WERI-Rb-1 (cell line): ENCODE results near the gene SLC34A3.

Experiments used
- DNase-seq: peaks from one replicate; pipeline ENCODE4 v3.0.0-alpha.2; 2020
- H3K27ac ChIP-seq: fragments of 250-450 bp; sonication (Bioruptor Pico); 2 replicates; pipeline ENCODE4 v1.5.1; 2020; ENCODE audit warnings: mild to moderate bottlenecking, moderate library complexity
- H3K27me3 ChIP-seq: fragments of 250-450 bp; sonication (Bioruptor Pico); 2 replicates; pipeline ENCODE4 v1.5.1; 2021; ENCODE audit warnings: mild to moderate bottlenecking, low read depth, moderate library complexity; ENCODE audit not compliant: insufficient read depth, severe bottlenecking
- H3K36me3 ChIP-seq: fragments of 250-450 bp; sonication (Bioruptor Pico); 2 replicates; pipeline ENCODE4 v1.5.1; 2020; ENCODE audit warnings: mild to moderate bottlenecking, moderate library complexity
- H3K4me3 ChIP-seq: 2 replicates; pipeline ENCODE4 v1.5.1; 2011; ENCODE audit warnings: low read depth, mild to moderate bottlenecking, control low read depth, low read length
- H3K9me3 ChIP-seq: fragments of 250-450 bp; sonication (Bioruptor Pico); 2 replicates; pipeline ENCODE4 v1.5.1; 2021; ENCODE audit warnings: mild to moderate bottlenecking, moderate library complexity; ENCODE audit not compliant: severe bottlenecking
- CTCF ChIP-seq: IDR thresholded peaks from 2 replicates; pipeline ENCODE4 v1.5.1; 2011; ENCODE audit warnings: low read depth, mild to moderate bottlenecking, control low read depth, inconsistent platforms, low read length

Gene SLC34A3

GRCh38 chr9:137228968-137229896 is 1.5 kb upstream of the SLC34A3 start:
- no peak for TF ChIP-seq CTCF
- no peaks in the 10 kb centered on the region for H3K9me3 ChIP-seq
- no peak overlapping the region for H3K4me3 ChIP-seq
- no peak overlapping the region for H3K27ac ChIP-seq
- no peaks in the 10 kb centered on the region for H3K36me3 ChIP-seq
- DNase-seq = no peak
- no peaks in the 10 kb centered on the region for H3K27me3 ChIP-seq

- Histone ChIP-seq H3K4me3 (no peak overlapping the region), H3K36me3 (no peaks in the 10 kb centered on the region), H3K27me3 (no peaks in the 10 kb centered on the region), H3K9me3 (no peaks in the 10 kb centered on the region), H3K27ac (no peak overlapping the region)
- no peak for TF ChIP-seq CTCF
- no peak for DNase-seq
Measured at GRCh38 chr9:137229903-137230704, 597 bp upstream of the SLC34A3 start.

GRCh38 chr9:137231372-137232039 is 805 bp downstream of the SLC34A3 start:
- DNase-seq = no peak
- Histone ChIP-seq H3K36me3 (no peaks in the 10 kb centered on the region), H3K9me3 (no peaks in the 10 kb centered on the region), H3K4me3 (no peak overlapping the region), H3K27ac (no peak overlapping the region), H3K27me3 (no peaks in the 10 kb centered on the region)
- no peak for TF ChIP-seq CTCF

- no peak for DNase-seq
- Histone ChIP-seq H3K27me3 (no peaks in the 10 kb centered on the region), H3K36me3 (no peaks in the 10 kb centered on the region), H3K27ac (no peak overlapping the region), H3K9me3 (no peaks in the 10 kb centered on the region), H3K4me3 (no peak overlapping the region)
- no peak for TF ChIP-seq CTCF
Measured at GRCh38 chr9:137232101-137232500, 1.4 kb downstream of the SLC34A3 start.

- no peak for TF ChIP-seq CTCF
- H3K36me3 ChIP-seq = no peaks in the 10 kb centered on the region
- no peak for DNase-seq
- H3K27ac ChIP-seq = no peak overlapping the region
- no peaks in the 10 kb centered on the region for H3K9me3 ChIP-seq
- no peaks in the 10 kb centered on the region for H3K27me3 ChIP-seq
- no peak overlapping the region for H3K4me3 ChIP-seq
Measured at GRCh38 chr9:137232510-137232909, 1.8 kb downstream of the SLC34A3 start.
